GM12864 (cell line): Measurements from ENCODE around the gene HDAC4.
"Not testable (repeated sequence)": the region's sequence is repeated elsewhere in the genome, so short reads cannot be mapped to it uniquely, and the experiment has no call there.

Source experiments
- DNase-seq: peaks from one replicate; pipeline ENCODE4 v3.0.0-alpha.2; 2011; ENCODE audit warnings: low read depth
- H3K4me3 ChIP-seq: 2 replicates; pipeline ENCODE4 v1.5.1; 2011; ENCODE audit warnings: mild to moderate bottlenecking, low read depth, low read length, control low read depth
- CTCF ChIP-seq: IDR thresholded peaks from 2 replicates; pipeline ENCODE4 v1.5.1; 2011; ENCODE audit warnings: low read depth, mild to moderate bottlenecking, moderate library complexity, low read length, control low read depth, inconsistent platforms; ENCODE audit errors: missing control alignments

The HDAC4 gene

GRCh38 chr2:239285071-239285931 is 115.5 kb downstream of the HDAC4 start:
- TF ChIP-seq CTCF = no peak
- no peak for DNase-seq
- no peak overlapping the region for H3K4me3 ChIP-seq

- TF ChIP-seq CTCF = no peak
- DNase-seq = no peak
- H3K4me3 ChIP-seq = no peak overlapping the region
These were observed 116.6 kb downstream of the HDAC4 start for GRCh38 chr2:239283961-239284795.

- no peak overlapping the region for H3K4me3 ChIP-seq
- DNase-seq = no peak
- no peak for TF ChIP-seq CTCF
These were observed 117.4 kb downstream of the HDAC4 start for GRCh38 chr2:239283288-239283945.

GRCh38 chr2:239282448-239283287 is 118.2 kb downstream of the HDAC4 start:
- TF ChIP-seq CTCF = no peak
- H3K4me3 ChIP-seq = no peak overlapping the region
- no peak for DNase-seq

- DNase-seq, H3K4me3 ChIP-seq: not testable (repeated sequence)
These were observed 120.4 kb downstream of the HDAC4 start for GRCh38 chr2:239280296-239281017.

- DNase-seq = no peak
- no peak overlapping the region for H3K4me3 ChIP-seq
- no peak for TF ChIP-seq CTCF
These were observed 121.1 kb downstream of the HDAC4 start for GRCh38 chr2:239279508-239280295.
